ENCODE results near the gene THOP1.

- TF ChIP-seq, protein P1, sequence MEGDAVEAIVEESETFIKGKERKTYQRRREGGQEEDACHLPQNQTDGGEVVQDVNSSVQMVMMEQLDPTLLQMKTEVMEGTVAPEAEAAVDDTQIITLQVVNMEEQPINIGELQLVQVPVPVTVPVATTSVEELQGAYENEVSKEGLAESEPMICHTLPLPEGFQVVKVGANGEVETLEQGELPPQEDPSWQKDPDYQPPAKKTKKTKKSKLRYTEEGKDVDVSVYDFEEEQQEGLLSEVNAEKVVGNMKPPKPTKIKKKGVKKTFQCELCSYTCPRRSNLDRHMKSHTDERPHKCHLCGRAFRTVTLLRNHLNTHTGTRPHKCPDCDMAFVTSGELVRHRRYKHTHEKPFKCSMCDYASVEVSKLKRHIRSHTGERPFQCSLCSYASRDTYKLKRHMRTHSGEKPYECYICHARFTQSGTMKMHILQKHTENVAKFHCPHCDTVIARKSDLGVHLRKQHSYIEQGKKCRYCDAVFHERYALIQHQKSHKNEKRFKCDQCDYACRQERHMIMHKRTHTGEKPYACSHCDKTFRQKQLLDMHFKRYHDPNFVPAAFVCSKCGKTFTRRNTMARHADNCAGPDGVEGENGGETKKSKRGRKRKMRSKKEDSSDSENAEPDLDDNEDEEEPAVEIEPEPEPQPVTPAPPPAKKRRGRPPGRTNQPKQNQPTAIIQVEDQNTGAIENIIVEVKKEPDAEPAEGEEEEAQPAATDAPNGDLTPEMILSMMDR (IDR thresholded peaks at IDR 0.05), result no peak
- no peak for TF ChIP-seq POLR2A (IDR thresholded peaks at IDR 0.05)
Observed at GRCh38 chr19:2809387-2810140, 24.3 kb downstream of the THOP1 start.

Data from thyroid gland (tissue), 4 donors.